IMR-90 (cell line): Measurements from ENCODE around the gene RAET1E. TPM values are rescaled to one million over a fixed set of nuclear protein-coding genes. Genes with fewer than 3 reads are reported as not detected.

Source experiments
- ATAC-seq: fragments of 200-7000 bp; cut with Tn5 transposase; 2 replicates; pipeline ENCODE4 v1.9.1; 2020; ENCODE audit warnings: low read depth, mild to moderate bottlenecking, moderate library complexity
- BruUV-seq: library from RNA; stranded (reverse); fragments of 400-500 nt; replicated peaks from 2 replicates; lab custom pipeline; 2021; lab: Mats Ljungman, UMichigan
- CTCF ChIA-PET: fragments of 300-600 bp; formaldehyde crosslinking; extraction: SDS; loops from one replicate; lab custom pipeline; 2021; ENCODE audit warnings: antibody characterized with exemption; lab: Yijun Ruan, JAX
- POLR2A ChIA-PET: fragments of 300-600 bp; sonication (Branson Sonifier 250); formaldehyde crosslinking; loops from one replicate; lab custom pipeline; 2022; ENCODE audit warnings: antibody characterized with exemption; ENCODE audit not compliant: unreplicated experiment; lab: Charles Lee
- DNase-seq: peaks from one replicate; pipeline ENCODE4 v3.0.0; 2013
- H2AFZ ChIP-seq: replicated peaks from 2 replicates; pipeline ENCODE3; 2013; ENCODE audit warnings: low read length, mild to moderate bottlenecking; ENCODE audit not compliant: poor library complexity
- H2AK5ac ChIP-seq: 2 replicates; pipeline ENCODE4 v1.6.1; 2013; ENCODE audit warnings: low read depth, low read length, inconsistent platforms
- H2AK9ac ChIP-seq: replicated peaks from 2 replicates; pipeline ENCODE3; 2013; ENCODE audit warnings: mild to moderate bottlenecking, low read depth, low read length, moderate library complexity; ENCODE audit not compliant: poor library complexity
- H2BK120ac ChIP-seq: 2 replicates; pipeline ENCODE4 v1.6.1; 2013; ENCODE audit warnings: low read depth, low read length, inconsistent platforms
- H2BK15ac ChIP-seq: 3 replicates; pipeline ENCODE4 v1.6.1; 2013; ENCODE audit warnings: low read depth, low read length, inconsistent platforms
- H2BK20ac ChIP-seq: 2 replicates; pipeline ENCODE4 v1.6.1; 2013; ENCODE audit warnings: low read depth, mild to moderate bottlenecking, inconsistent platforms, low read length, moderate library complexity
- H2BK5ac ChIP-seq: 2 replicates; pipeline ENCODE4 v1.6.1; 2013; ENCODE audit warnings: mild to moderate bottlenecking, low read depth, low read length, inconsistent platforms; ENCODE audit not compliant: poor library complexity, severe bottlenecking
- H3K14ac ChIP-seq: replicated peaks from 2 replicates; pipeline ENCODE4 v1.6.1; 2013; ENCODE audit warnings: low read depth, low read length, inconsistent platforms
- H3K18ac ChIP-seq: 2 replicates; pipeline ENCODE4 v1.6.1; 2013; ENCODE audit warnings: low read depth, low read length, control low read depth
- H3K23ac ChIP-seq: 2 replicates; pipeline ENCODE4 v1.6.1; 2013; ENCODE audit warnings: low read depth, low read length, inconsistent platforms
- H3K27ac ChIP-seq: 2 replicates; pipeline ENCODE4 v1.5.1; 2013; ENCODE audit warnings: mild to moderate bottlenecking, control low read depth, low read length; ENCODE audit not compliant: insufficient read depth
- H3K27me3 ChIP-seq: 2 replicates; pipeline ENCODE4 v1.6.1; 2013; ENCODE audit warnings: low read length; ENCODE audit not compliant: control insufficient read depth, insufficient read depth
- H3K36me3 ChIP-seq: 2 replicates; pipeline ENCODE4 v1.6.1; 2013; ENCODE audit warnings: low read length, mixed read lengths; ENCODE audit not compliant: control insufficient read depth, insufficient read depth
- H3K4ac ChIP-seq: 2 replicates; pipeline ENCODE4 v1.6.1; 2013; ENCODE audit warnings: low read depth, low read length, inconsistent platforms
- H3K4me1 ChIP-seq: 2 replicates; pipeline ENCODE4 v1.6.1; 2013; ENCODE audit warnings: low read length, mixed read lengths; ENCODE audit not compliant: control insufficient read depth, insufficient read depth
- H3K4me2 ChIP-seq: 2 replicates; pipeline ENCODE4 v1.6.1; 2013; ENCODE audit warnings: low read depth, mild to moderate bottlenecking, control low read depth, low read length, moderate library complexity
- H3K4me3 ChIP-seq: 2 replicates; pipeline ENCODE4 v1.5.1; 2013; ENCODE audit warnings: low read depth, mild to moderate bottlenecking, control low read depth, low read length, moderate library complexity; ENCODE audit not compliant: insufficient read depth
- H3K56ac ChIP-seq: 2 replicates; pipeline ENCODE4 v1.6.1; 2013; ENCODE audit warnings: low read length, inconsistent platforms; ENCODE audit not compliant: insufficient read depth; ENCODE audit errors: extremely low read depth
- H3K79me1 ChIP-seq, 2 experiments: 2 replicates each; pipeline ENCODE4 v1.6.1; 2013; ENCODE audit warnings: low read length in 2 of 2, inconsistent platforms in 1 of 2, low read depth in 1 of 2
- H3K9ac ChIP-seq: 2 replicates; pipeline ENCODE4 v1.6.1; 2013; ENCODE audit warnings: low read depth, low read length, control low read depth
- H3K9me1 ChIP-seq: 2 replicates; pipeline ENCODE4 v1.6.1; 2013; ENCODE audit warnings: low read length, inconsistent platforms; ENCODE audit not compliant: insufficient read depth
- H3K9me3 ChIP-seq: 2 replicates; pipeline ENCODE4 v1.6.1; 2013; ENCODE audit warnings: low read length; ENCODE audit not compliant: control insufficient read depth, insufficient read depth
- H4K20me1 ChIP-seq: 2 replicates; pipeline ENCODE4 v1.6.1; 2013; ENCODE audit warnings: low read length, inconsistent platforms; ENCODE audit not compliant: insufficient read depth
- H4K5ac ChIP-seq: 2 replicates; pipeline ENCODE4 v1.6.1; 2013; ENCODE audit warnings: mild to moderate bottlenecking, low read depth, low read length, control low read depth
- H4K8ac ChIP-seq, 2 experiments: 2 replicates each; pipeline ENCODE4 v1.6.1; 2013; ENCODE audit warnings: low read depth in 2 of 2, low read length in 2 of 2, control low read depth in 1 of 2, inconsistent platforms in 1 of 2
- H4K91ac ChIP-seq: 2 replicates; pipeline ENCODE4 v1.6.1; 2013; ENCODE audit warnings: low read depth, low read length, inconsistent platforms; ENCODE audit not compliant: insufficient read depth
- MAFK ChIP-seq: IDR thresholded peaks from 2 replicates; pipeline ENCODE4 v1.6.1; 2012; ENCODE audit warnings: low read depth, low read length, improper control_type of control experiment
- WGBS, 2 experiments: methylation state at CpG; one replicate each; pipeline versions ENCODE4 v1.1.5 to v1.1.7; 2013; ENCODE audit warnings: missing lambda C conversion rate in 2 of 2; ENCODE audit not compliant: insufficient read length in 1 of 2; ENCODE audit errors: extremely low coverage in 2 of 2; 5-methylcytosine and 5-hydroxymethylcytosine counted together
- dilution Hi-C: fragments of 300-500 bp; cut with HindIII; formaldehyde crosslinking; loops from one replicate; pipeline ENCODE4 v1.14.3; 2018; ENCODE audit warnings: low sequenced_read_pairs; ENCODE audit not compliant: unreplicated experiment
- in situ Hi-C: fragments of 300-500 bp; cut with MboI; formaldehyde crosslinking; loops from 3 replicates; pipeline ENCODE4 v1.14.3; 2019; ENCODE audit warnings: low sequenced_read_pairs, inconsistent platforms, mixed read lengths
- intact Hi-C: fragments of 100-400 bp; cut with micrococcal nuclease; formaldehyde crosslinking; loops from 2 replicates; pipeline ENCODE4 v1.10.0; 2022
- polyA plus RNA-seq, 3 experiments: library from polyadenylated mRNA; depleted of rRNA; stranded (reverse); fragments of >200 nt; gene quantifications; 2 replicates each; pipeline ENCODE4 v1.2.3, GENCODE V29; 2012; ENCODE audit warnings: low replicate concordance in 1 of 3
- total RNA-seq: library from RNA; depleted of rRNA; stranded (reverse); fragments of >200 nt; gene quantifications from 2 replicates; pipeline ENCODE4 v1.2.3, GENCODE V29; 2012
- TF ChIP-seq, protein P1 (sequence below): conservative IDR thresholded peaks from 2 replicates; pipeline ENCODE4 v1.5.1; 2012; ENCODE audit warnings: mild to moderate bottlenecking, low read depth, low read length, improper control_type of control experiment

Gene RAET1E
- total and polyA plus RNA-seq, 2 of the 4 experiments (the other 2 are of a cell fraction): not detected

DNA sequence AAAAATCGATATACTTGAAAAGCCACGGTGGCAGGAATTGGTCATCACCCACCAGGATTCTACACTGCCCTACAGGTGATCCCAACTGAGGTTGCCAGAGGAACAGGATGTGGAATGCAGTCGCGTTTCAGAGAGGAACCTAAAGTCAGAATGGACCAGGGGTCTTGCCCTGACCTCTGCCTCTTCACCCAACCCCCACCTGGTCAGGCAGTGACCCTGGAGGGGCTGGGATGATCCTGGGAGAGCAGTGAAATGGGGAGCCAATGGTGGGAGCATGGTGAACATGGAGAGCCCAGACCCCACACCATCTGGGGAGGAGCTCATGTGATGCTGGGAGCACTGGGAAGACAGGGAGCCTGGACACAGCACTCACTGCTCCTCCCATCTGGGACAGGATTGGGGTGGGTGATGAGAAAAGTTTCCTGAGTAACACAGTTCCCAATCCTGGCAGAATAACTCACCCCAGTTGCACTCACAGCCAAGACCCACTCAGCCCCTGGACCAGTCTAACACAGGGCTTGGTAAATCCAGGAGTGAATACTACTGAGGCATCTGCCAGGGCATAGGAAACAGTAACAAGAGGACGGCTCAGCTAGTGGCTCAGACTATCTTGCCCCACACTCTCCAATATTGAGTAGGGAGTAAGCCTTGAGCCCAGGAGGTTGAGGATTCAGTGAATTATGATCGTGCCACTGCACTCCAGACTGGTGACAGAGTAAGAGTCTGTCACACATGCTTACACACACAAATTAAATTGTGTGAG, 42.2 kb upstream of the RAET1E start (continued):
- TF ChIP-seq, protein P1, sequence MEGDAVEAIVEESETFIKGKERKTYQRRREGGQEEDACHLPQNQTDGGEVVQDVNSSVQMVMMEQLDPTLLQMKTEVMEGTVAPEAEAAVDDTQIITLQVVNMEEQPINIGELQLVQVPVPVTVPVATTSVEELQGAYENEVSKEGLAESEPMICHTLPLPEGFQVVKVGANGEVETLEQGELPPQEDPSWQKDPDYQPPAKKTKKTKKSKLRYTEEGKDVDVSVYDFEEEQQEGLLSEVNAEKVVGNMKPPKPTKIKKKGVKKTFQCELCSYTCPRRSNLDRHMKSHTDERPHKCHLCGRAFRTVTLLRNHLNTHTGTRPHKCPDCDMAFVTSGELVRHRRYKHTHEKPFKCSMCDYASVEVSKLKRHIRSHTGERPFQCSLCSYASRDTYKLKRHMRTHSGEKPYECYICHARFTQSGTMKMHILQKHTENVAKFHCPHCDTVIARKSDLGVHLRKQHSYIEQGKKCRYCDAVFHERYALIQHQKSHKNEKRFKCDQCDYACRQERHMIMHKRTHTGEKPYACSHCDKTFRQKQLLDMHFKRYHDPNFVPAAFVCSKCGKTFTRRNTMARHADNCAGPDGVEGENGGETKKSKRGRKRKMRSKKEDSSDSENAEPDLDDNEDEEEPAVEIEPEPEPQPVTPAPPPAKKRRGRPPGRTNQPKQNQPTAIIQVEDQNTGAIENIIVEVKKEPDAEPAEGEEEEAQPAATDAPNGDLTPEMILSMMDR: no peak

GRCh38 chr6:149939356-149939648, 41.4 kb upstream of the RAET1E start:
- 30% methylated on average over 2 of the region's 5 CpGs; no CpG with 5 or more reads in 1 of the 2 experiments for WGBS, 2 experiments

More at GRCh38 chr6:149939356-149939648, 41.4 kb upstream of the RAET1E start:
- peaks cover 48% of the 10 kb centered on the region for H3K27me3 ChIP-seq
- H3K9ac ChIP-seq: no peak overlapping the region
- no peak overlapping the region for H2AFZ ChIP-seq
- no peak overlapping the region for H3K4me3 ChIP-seq
- H4K8ac ChIP-seq: no peak overlapping the region
- in situ Hi-C loops (loop anchor here (5.0 to 25.0 kb wide), 3 partner anchors 68 to 875 kb away; no protein-coding TSS in a partner anchor), dilution Hi-C loops (no loop called here), intact Hi-C loops (loop anchor here (10.0 kb wide), 1 partner anchor 875 kb away; no protein-coding TSS in a partner anchor)
- H3K4me1 ChIP-seq: peaks cover 4% of the 10 kb centered on the region; the same call in 1 of the 2 replicates
- H2BK20ac ChIP-seq: no peak overlapping the region
- H3K18ac ChIP-seq: no peak overlapping the region
- no TSS peak for BruUV-seq
- ChIA-PET POLR2A (no interaction called here), CTCF (no interaction called here)
- H3K23ac ChIP-seq: 0 out of 2 replicates have a peak overlapping the region, but pooled peaks have one; percentile 69
- H4K20me1 ChIP-seq: no peaks in the 10 kb centered on the region
- H2BK120ac ChIP-seq: no peak overlapping the region
- no peak overlapping the region for H3K4ac ChIP-seq
- TF ChIP-seq, protein P1: no peak
- TF ChIP-seq MAFK: no peak
- H4K91ac ChIP-seq: no peak overlapping the region
- H2AK5ac ChIP-seq: no peak overlapping the region
- ATAC-seq: no peak
- DNase-seq: no peak
- no peak overlapping the region for H3K56ac ChIP-seq
- no peaks in the 10 kb centered on the region for H3K9me1 ChIP-seq
- no peaks in the 10 kb centered on the region for H3K9me3 ChIP-seq
- H3K27ac ChIP-seq: no peak overlapping the region
- peaks cover 0 to 2% of the 10 kb centered on the region in 2 experiments; a peak in 1 of 4 replicates for H3K79me1 ChIP-seq
- no peak overlapping the region for H2BK5ac ChIP-seq
- no peak overlapping the region for H3K14ac ChIP-seq
- H3K36me3 ChIP-seq: no peaks in the 10 kb centered on the region
- H3K4me2 ChIP-seq: no peak overlapping the region
- no peak overlapping the region for H4K5ac ChIP-seq
- no peak overlapping the region for H2AK9ac ChIP-seq
- H2BK15ac ChIP-seq: no peak overlapping the region
